HG02973 (cell line): ENCODE measurements around the gene PROX1.

ENCODE experiments used
- ATAC-seq: cut with Tn5 transposase; IDR thresholded peaks from one replicate; pipeline ENCODE4 v1.9.1; 2021; ENCODE audit warnings: moderate library complexity; ENCODE audit not compliant: unreplicated experiment

The PROX1 gene

GRCh38 chr1:213987927-213988506, at the start of gene PROX1:
TSS of gene PROX1 (plus strand) at chr1:213987973. CDS start at chr1:213996536, 8,563 bp downstream.
- ATAC-seq, result peak; percentile 75

- no peak for ATAC-seq
Observed at GRCh38 chr1:213938776-213939175, 49.0 kb upstream of the PROX1 start.

GRCh38 chr1:213939888-213940287, 47.9 kb upstream of the PROX1 start:
- ATAC-seq, result no peak

GRCh38 chr1:213940947-213941346, 46.8 kb upstream of the PROX1 start:
- ATAC-seq, result no peak

- no peak for ATAC-seq
Observed at GRCh38 chr1:213942061-213942460, 45.7 kb upstream of the PROX1 start.

GRCh38 chr1:213947200-213947801, 40.5 kb upstream of the PROX1 start:
- ATAC-seq, result no peak

GRCh38 chr1:213951876-213952275, 35.9 kb upstream of the PROX1 start:
- ATAC-seq, result no peak

GRCh38 chr1:213953806-213954205, 34.0 kb upstream of the PROX1 start:
- ATAC-seq, result no peak

GRCh38 chr1:213956295-213956770, 31.4 kb upstream of the PROX1 start:
- no peak for ATAC-seq

- ATAC-seq, result no peak
Observed at GRCh38 chr1:213958346-213958745, 29.4 kb upstream of the PROX1 start.

- no peak for ATAC-seq
Observed at GRCh38 chr1:213960963-213961362, 26.8 kb upstream of the PROX1 start.

GRCh38 chr1:213962508-213962907, 25.3 kb upstream of the PROX1 start:
- no peak for ATAC-seq

GRCh38 chr1:213966122-213966521, 21.7 kb upstream of the PROX1 start:
- ATAC-seq, result no peak

GRCh38 chr1:213968146-213968825, 19.5 kb upstream of the PROX1 start:
- ATAC-seq, result no peak

- no peak for ATAC-seq
Observed at GRCh38 chr1:213969958-213970555, 17.7 kb upstream of the PROX1 start.

GRCh38 chr1:213972141-213972540, 15.6 kb upstream of the PROX1 start:
- no peak for ATAC-seq

GRCh38 chr1:213973129-213973528, 14.6 kb upstream of the PROX1 start:
- no peak for ATAC-seq

GRCh38 chr1:213976665-213977485, 10.9 kb upstream of the PROX1 start:
- no peak for ATAC-seq

- no peak for ATAC-seq
Observed at GRCh38 chr1:213977486-213977842, 10.3 kb upstream of the PROX1 start.

- ATAC-seq, result no peak
Observed at GRCh38 chr1:213977909-213978308, 9.9 kb upstream of the PROX1 start.
